Camera-type eye (tissue), 1 donor: Measurements from ENCODE around the gene GLP2R. TPM values are rescaled to one million over a fixed set of nuclear protein-coding genes. Genes with fewer than 3 reads are reported as not detected.

ENCODE experiments used
- total RNA-seq: library from RNA; depleted of rRNA; stranded (reverse); fragments of >200 nt; gene quantifications from one replicate; pipeline ENCODE4 v1.2.3, GENCODE V29; 2014

The GLP2R gene
- total RNA-seq: 0.44 TPM

DNA sequence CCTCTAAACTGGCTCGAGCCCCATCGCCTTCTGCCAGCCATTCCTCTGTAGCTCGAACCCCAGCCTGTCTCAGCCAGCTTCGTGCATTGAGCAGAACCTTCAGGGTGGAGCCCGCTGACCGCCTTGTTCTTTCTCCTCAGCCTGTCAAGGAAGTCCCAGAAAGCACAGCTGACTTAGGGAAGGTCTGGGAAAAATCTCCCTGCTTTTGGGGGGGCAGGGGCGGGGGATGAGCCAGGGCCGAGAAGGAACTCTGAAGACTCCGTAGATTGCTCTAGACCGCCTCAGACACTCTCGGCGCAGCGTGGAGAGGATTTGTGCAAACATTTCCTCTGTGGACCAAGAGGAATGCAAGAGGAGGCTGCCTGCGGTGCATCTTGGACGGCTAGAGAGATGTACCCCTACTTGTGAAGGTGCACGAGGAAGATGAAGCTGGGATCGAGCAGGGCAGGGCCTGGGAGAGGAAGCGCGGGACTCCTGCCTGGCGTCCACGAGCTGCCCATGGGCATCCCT is at the start of gene GLP2R:
Gene GLP2R (plus strand): TSS at position 284 of the 510 bp plus-strand sequence. CDS start 140 bp downstream, at position 424.

GRCh38 chr17:9790889-9791876 is 34.5 kb upstream of the GLP2R start, which contains the start of gene DHRS7C:
DHRS7C (minus strand) TSS chr17:9791592; CDS start chr17:9791284, 308 bp downstream.

GRCh38 chr17:9821921-9822320 is 3.8 kb upstream of the GLP2R start, which contains the start of gene GSG1L2:
GSG1L2 (minus strand) TSS chr17:9822079; CDS start chr17:9822071, 8 bp downstream.

DNA sequence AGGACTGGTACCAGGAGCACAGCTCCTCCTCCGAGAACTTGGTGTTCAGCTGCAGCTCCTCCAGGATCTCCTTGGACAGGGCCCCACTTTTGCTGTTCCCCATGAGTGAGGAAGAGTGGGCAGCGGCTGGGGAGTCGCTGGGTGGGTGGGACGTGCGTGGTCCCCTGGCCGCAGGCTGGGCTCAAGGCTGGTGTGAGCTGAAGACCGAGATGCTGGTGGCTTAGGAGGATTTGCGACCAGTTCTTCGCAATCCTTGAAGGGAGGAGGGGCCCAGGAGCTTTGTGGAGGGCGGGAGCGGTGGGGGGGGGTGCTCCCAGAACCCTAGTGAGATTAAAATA is 79.3 kb downstream of the GLP2R start, which contains the start of gene RCVRN:
Gene RCVRN (minus strand): TSS at position 194 of the 338 bp plus-strand sequence. CDS start 91 bp downstream, at position 103.

Other genes starting within 250 kb of the GLP2R start
- 0.66 TPM for gene CFAP52, start 249.3 kb upstream of the GLP2R start, total RNA-seq
- gene USP43, start 180.4 kb upstream of the GLP2R start, total RNA-seq: 12.1 TPM
- 1.7 TPM for gene DHRS7C, start 34.3 kb upstream of the GLP2R start, total RNA-seq
- not detected for gene GSG1L2, start 3.8 kb upstream of the GLP2R start, total RNA-seq
- 165 TPM for gene RCVRN, start 79.3 kb downstream of the GLP2R start, total RNA-seq